ENCODE data around the gene TCOF1.

DNA sequence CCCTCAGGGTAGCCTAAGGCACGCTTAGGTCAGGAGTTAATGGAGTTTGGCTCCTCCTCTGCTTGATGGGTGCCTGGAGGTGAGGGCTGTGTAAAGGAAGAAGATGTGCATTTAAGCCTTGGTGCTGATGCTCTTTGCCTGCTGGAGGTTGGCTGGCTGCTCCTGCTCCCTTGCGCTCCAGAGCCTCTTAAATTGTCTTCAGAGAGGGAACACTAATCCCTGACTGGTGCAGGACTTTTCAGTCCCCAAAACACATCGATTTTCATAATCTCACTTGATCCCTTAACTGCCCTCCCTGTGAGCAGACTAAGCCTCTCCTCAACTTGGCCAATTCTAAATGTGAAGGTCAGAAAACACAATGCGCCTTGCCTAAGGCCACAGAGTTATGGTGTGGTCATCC, 16.2 kb upstream of the TCOF1 start:
- TF ChIP-seq, protein P1, sequence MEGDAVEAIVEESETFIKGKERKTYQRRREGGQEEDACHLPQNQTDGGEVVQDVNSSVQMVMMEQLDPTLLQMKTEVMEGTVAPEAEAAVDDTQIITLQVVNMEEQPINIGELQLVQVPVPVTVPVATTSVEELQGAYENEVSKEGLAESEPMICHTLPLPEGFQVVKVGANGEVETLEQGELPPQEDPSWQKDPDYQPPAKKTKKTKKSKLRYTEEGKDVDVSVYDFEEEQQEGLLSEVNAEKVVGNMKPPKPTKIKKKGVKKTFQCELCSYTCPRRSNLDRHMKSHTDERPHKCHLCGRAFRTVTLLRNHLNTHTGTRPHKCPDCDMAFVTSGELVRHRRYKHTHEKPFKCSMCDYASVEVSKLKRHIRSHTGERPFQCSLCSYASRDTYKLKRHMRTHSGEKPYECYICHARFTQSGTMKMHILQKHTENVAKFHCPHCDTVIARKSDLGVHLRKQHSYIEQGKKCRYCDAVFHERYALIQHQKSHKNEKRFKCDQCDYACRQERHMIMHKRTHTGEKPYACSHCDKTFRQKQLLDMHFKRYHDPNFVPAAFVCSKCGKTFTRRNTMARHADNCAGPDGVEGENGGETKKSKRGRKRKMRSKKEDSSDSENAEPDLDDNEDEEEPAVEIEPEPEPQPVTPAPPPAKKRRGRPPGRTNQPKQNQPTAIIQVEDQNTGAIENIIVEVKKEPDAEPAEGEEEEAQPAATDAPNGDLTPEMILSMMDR (IDR thresholded peaks at IDR 0.05) = no peak
- TF ChIP-seq POLR2A (IDR thresholded peaks at IDR 0.05) = no peak
